ENCODE measurements around the gene PARN.

Gene PARN

DNA sequence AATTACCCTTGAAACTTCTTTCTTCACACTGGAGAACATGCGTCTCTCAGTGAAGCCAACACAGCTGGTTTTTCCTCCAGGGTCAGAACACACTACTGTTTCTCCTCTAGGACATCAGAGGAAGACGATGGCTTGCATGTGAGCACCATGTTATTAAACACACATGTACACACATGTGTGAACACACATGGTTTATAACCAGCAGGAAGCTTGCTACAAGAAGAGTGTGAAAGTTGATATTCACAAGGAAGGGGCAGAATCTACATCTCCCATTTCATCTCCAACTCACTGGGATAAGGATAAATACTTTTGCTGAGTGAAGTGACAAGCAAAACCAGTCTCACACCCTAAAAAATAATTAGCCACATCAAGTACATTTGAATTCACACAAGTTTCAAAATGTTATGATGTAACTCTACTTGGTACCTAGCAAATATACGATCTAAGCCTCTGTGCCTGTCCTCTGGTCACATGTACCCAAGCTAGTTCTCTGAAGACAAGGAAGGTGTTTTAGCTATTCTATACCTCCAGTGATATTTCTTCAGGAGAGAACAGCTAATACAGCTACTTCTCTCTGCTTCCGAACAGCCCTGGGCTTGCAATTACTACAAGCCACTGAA lies 127.7 kb downstream of the PARN start:
- TF ChIP-seq, protein P1, sequence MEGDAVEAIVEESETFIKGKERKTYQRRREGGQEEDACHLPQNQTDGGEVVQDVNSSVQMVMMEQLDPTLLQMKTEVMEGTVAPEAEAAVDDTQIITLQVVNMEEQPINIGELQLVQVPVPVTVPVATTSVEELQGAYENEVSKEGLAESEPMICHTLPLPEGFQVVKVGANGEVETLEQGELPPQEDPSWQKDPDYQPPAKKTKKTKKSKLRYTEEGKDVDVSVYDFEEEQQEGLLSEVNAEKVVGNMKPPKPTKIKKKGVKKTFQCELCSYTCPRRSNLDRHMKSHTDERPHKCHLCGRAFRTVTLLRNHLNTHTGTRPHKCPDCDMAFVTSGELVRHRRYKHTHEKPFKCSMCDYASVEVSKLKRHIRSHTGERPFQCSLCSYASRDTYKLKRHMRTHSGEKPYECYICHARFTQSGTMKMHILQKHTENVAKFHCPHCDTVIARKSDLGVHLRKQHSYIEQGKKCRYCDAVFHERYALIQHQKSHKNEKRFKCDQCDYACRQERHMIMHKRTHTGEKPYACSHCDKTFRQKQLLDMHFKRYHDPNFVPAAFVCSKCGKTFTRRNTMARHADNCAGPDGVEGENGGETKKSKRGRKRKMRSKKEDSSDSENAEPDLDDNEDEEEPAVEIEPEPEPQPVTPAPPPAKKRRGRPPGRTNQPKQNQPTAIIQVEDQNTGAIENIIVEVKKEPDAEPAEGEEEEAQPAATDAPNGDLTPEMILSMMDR (conservative IDR thresholded peaks at IDR 0.05; ENCODE audit: control insufficient read depth, insufficient read depth, low read depth, low read length), result no peak
- H3K4me3 ChIP-seq (ENCODE audit: control insufficient read depth, low read depth, low read length), result no peak overlapping the region
- DNase-seq (ENCODE audit: low read depth), result no peak

DNA sequence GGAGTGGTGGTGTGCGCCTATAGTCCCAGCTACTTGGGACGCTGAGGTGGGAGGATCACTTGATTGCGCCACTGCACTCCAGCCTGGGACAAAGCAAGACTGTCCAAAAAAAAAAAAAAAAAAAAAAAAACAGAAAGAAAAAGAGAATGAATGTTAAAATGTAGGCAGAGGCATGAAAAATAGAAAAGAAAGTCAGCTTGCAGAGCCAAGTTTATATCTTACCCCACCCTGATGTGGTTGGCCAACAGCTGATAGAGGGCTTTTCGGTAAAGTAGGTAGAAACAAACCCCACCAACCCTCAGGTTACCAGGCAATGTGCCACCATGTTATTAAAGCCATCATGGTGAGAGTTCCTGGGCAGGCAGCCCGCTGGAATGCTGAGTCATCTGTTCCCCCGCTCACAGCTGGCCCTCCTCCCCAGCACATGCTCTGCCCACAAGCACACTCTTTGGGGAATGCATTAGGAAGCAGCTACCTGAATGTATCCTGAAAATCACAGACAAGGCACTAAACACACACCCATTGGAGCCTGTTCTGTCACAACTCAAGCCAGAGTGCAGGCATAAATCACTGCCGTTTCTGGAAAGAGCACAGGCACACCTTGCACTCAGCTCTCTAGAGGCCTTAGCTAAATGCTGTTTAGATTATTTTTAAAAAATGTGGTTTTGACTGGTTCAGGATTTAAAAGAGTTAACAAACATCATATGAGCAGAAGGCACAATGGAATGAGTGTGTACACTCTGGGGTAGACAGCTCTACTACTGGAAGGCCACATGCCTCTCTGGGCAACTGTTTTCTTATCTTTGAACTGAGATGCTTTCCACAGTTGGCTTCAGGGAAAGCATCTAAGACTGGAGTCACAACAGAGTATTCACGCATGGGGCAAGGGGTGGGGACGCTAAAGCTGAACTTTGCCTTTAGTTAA lies 128.5 kb downstream of the PARN start:
- peak; percentile 97 for DNase-seq (ENCODE audit: low read depth)
- H3K4me3 ChIP-seq (ENCODE audit: control insufficient read depth, low read depth, low read length), result peak overlapping the region; percentile 19
- TF ChIP-seq, protein P1 (conservative IDR thresholded peaks at IDR 0.05; ENCODE audit: control insufficient read depth, insufficient read depth, low read depth, low read length), result no peak

DNA sequence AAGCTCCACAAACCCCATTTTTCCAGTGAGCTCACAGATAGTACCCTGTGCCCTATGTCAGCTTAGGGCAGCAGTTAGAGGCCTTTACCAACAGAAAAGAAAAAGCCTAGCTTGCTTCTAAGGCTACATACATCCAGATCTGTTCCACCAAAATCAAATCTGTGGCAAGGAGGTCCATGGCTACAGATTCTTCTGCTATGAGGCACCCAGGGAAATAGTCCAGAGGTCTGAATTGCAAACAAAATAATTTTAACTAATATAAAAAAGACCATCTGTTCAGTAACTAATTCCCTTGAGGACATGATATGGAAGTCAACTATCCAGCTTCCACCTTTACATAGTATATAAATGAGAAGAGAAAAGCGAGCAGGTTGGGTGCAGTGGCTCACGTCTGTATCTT lies 129.3 kb downstream of the PARN start:
- no peak overlapping the region for H3K4me3 ChIP-seq (ENCODE audit: control insufficient read depth, low read depth, low read length)
- TF ChIP-seq, protein P1 (conservative IDR thresholded peaks at IDR 0.05; ENCODE audit: control insufficient read depth, insufficient read depth, low read depth, low read length), result no peak
- DNase-seq (ENCODE audit: low read depth), result peak; percentile 51

DNA sequence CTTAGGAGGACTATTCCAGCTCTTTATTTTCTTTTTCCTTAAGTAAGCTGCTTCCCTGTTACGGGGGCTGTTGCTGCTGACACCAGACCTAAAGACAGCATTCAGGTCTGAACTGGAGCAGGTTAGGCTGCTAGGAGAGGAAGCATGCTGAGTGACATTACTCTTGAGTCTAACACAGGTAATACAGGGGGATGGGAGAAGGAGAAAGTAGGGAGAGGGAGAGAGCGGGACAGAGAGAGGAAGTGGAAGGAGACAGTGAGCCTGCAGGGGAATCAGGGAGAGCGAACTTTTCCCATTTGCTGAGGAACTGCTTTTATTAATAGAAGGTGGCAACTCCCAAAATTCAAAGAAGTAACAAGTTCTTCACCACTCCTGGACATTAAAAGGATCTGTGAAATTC lies 130.9 kb downstream of the PARN start:
- no peak overlapping the region for H3K4me3 ChIP-seq (ENCODE audit: control insufficient read depth, low read depth, low read length)
- DNase-seq (ENCODE audit: low read depth), result no peak
- TF ChIP-seq, protein P1 (conservative IDR thresholded peaks at IDR 0.05; ENCODE audit: control insufficient read depth, insufficient read depth, low read depth, low read length), result no peak

DNA sequence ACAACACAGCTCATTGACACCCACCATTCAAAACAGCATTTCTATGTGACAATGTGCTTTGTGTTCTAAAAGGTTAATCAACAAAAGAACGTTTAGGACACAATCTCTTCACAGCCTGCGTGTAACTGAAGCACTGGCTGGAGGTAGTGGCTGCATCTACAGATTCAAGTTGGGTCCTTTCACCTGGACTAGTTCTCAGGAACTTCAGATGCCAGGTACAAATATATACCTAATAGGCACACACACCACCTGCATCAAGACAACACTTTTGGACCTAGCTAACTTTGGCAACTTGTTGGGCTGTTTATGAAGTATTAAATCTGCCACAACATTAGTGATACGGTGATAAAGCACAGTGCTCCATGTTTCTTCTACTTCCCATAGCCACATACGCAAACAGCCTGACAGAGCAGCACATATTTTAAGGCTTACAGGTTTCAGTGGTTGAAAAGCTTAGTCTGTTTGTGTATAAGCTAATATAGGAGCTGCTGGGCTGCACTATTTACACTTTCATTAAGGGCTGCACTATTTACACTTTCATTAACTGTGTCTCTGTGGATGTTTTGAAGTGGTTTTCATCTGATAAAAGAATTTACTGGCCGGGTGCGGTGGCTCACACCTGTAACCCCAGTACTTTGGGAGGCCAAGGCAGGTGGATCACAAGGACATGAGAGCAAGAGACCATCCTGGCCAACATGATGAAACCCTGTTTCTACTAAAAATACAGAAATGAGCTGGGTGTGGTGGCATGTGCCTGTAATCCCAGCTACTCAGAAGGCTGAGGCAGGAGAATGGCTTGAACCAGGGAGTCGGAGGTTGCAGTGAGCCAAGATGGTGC lies 132.6 kb downstream of the PARN start:
- no peak overlapping the region for H3K4me3 ChIP-seq (ENCODE audit: control insufficient read depth, low read depth, low read length)
- TF ChIP-seq, protein P1 (conservative IDR thresholded peaks at IDR 0.05; ENCODE audit: control insufficient read depth, insufficient read depth, low read depth, low read length), result no peak
- no peak for DNase-seq (ENCODE audit: low read depth)

DNA sequence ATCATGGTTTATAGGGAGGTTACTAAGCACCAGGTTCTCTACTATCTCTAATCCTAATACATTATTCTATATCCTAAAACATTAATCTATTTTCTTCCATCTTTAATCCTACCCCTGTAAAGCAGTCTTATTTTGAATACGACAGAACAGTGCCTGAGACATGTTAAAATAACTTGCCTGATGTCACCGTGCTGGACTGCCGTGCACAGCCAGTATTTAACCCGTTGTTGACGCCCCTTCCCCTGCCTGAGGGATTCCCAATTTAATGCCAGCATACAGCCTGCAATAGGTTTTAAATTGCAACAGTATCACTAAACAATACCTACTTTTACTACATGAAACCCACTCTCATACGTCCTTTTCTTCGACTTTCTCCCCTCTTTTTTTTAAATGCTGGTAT lies 133.3 kb downstream of the PARN start:
- no peak overlapping the region for H3K4me3 ChIP-seq (ENCODE audit: control insufficient read depth, low read depth, low read length)
- DNase-seq (ENCODE audit: low read depth), result no peak
- TF ChIP-seq, protein P1 (conservative IDR thresholded peaks at IDR 0.05; ENCODE audit: control insufficient read depth, insufficient read depth, low read depth, low read length), result no peak

All from fibroblast of mammary gland (primary cell).